GM19397 (cell line): ENCODE results near the gene LRIG2.
"Not testable (repeated sequence)": the region's sequence is repeated elsewhere in the genome, so short reads cannot be mapped to it uniquely, and the experiment has no call there.

ENCODE experiments used
- ATAC-seq: cut with Tn5 transposase; IDR thresholded peaks from one replicate; pipeline ENCODE4 v1.9.1; 2021; ENCODE audit warnings: mild to moderate bottlenecking, moderate library complexity; ENCODE audit not compliant: unreplicated experiment

The LRIG2 gene

GRCh38 chr1:113158743-113159142 lies 85.7 kb downstream of the LRIG2 start:
- not testable (repeated sequence) for ATAC-seq

- ATAC-seq, result no peak
These were observed 93.5 kb downstream of the LRIG2 start for GRCh38 chr1:113166473-113166872.

DNA sequence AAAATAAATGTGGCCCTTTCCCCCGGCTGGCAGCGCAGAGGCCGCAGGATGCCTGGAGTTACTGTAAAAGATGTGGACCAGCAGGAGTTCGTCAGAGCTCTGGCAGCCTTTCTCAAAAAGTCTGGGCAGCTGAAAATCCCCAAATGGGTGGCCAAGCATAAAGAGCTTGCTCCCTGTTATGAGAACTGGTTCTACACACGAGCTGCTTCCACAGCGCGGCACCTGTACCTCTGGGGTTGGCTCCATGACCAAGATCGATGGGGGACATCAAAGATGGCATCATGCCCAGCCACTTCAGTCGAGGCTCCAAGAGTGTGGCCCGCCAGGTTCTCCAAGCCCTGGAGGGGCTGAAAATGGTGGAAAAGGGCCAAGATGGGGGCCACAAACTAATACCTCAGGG lies 95.9 kb downstream of the LRIG2 start:
- no peak for ATAC-seq

- no peak for ATAC-seq
These were observed 96.6 kb downstream of the LRIG2 start for GRCh38 chr1:113169591-113169990.

DNA sequence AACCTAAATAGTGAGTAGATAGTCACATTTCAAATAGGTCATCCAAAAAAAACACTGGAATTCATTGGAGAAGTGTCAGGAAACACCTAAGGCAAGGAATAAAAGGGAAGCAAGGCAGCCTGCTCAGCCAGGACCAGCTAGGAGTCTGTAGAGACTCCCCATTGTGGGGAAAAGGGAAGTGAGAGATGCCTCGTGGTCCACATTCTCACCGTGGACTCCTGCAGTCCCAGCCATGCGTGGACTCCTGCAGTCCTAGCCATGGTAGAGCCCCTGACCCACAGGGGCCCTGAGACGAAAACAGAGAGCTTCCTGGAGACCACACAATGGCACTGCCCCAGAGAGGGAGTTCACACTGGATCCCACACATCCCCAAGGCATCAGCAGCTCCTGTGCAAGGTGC lies 97.5 kb downstream of the LRIG2 start:
- no peak for ATAC-seq

DNA sequence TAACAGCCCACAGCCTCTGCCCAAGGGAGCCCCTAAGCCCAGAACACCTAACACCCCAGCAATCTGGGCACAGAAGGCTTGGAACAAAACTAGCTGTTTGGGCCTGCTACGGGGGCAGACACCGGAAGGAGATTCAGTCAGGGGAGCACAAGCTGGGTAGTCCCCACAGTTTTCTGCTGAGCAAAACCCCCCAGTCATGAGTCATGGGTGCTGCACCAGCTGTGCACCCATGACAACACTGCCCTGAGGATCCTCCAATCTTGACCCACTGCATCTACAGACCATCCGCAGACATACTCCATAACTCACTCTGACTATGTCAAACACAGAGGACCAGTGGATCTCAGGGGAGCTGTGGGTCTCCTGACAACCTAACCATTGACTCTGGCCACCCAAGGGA lies 105.1 kb downstream of the LRIG2 start:
- ATAC-seq, result peak; percentile 87

- peak; percentile 11 for ATAC-seq
These were observed 105.5 kb downstream of the LRIG2 start for GRCh38 chr1:113178522-113178921.
